ENCODE measurements around the gene MRPL1. TPM values are rescaled to one million over a fixed set of nuclear protein-coding genes. Genes with fewer than 3 reads are reported as not detected.

The MRPL1 gene
- total and polyA plus RNA-seq, 3 donors from 2014 or later, result 11.5 to 17.9 (median 16.6) TPM

- Histone ChIP-seq H3K36me3 (ENCODE audit: low read depth, missing control alignments) (no peaks in the 10 kb centered on the region), H3K4me1 (peaks cover 17% of the 10 kb centered on the region), H3K9me3 (no peaks in the 10 kb centered on the region), H3K27me3 (no peaks in the 10 kb centered on the region), H3K27ac (peak overlapping the region in 1 of 2 donors; percentile 100), H3K4me3 (no peak overlapping the region)
- intact Hi-C loops (cut with DNase I; ENCODE audit: low total_unique reads), result no loop called here
- 65 to 79% methylated on average over 1 of the region's 1 CpG for WGBS, 2 donors
- DNase-seq, result no peak
- TF ChIP-seq, protein P1, sequence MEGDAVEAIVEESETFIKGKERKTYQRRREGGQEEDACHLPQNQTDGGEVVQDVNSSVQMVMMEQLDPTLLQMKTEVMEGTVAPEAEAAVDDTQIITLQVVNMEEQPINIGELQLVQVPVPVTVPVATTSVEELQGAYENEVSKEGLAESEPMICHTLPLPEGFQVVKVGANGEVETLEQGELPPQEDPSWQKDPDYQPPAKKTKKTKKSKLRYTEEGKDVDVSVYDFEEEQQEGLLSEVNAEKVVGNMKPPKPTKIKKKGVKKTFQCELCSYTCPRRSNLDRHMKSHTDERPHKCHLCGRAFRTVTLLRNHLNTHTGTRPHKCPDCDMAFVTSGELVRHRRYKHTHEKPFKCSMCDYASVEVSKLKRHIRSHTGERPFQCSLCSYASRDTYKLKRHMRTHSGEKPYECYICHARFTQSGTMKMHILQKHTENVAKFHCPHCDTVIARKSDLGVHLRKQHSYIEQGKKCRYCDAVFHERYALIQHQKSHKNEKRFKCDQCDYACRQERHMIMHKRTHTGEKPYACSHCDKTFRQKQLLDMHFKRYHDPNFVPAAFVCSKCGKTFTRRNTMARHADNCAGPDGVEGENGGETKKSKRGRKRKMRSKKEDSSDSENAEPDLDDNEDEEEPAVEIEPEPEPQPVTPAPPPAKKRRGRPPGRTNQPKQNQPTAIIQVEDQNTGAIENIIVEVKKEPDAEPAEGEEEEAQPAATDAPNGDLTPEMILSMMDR (IDR thresholded peaks at IDR 0.05), result no peak
- no peak for TF ChIP-seq POLR2A (IDR thresholded peaks at IDR 0.05)
Observed at GRCh38 chr4:77821775-77822174, 40.9 kb upstream of the MRPL1 start.

DNA sequence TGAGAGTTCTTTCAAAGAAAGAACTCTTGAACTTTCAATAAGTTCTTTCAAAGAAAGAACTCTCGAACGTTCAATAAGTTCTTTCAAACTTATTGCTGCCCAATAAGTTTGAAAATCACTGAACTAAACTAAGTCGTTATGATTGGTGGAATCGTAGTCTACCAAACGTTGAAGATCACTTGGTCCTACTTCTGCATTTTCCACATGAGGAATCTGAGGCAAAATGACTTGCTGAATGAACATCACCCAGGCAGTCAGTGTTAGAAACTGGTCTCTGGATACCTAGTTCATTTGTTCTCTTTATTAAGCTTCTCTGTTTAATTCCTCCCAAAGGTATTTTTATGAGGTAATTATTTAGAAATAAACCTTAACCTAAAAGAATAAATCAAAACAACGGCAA is 36.4 kb upstream of the MRPL1 start:
- DNase-seq, result no peak
- Histone ChIP-seq H3K4me3 (no peak overlapping the region), H3K27ac (no peak overlapping the region), H3K36me3 (ENCODE audit: low read depth, missing control alignments) (no peaks in the 10 kb centered on the region), H3K9me3 (no peaks in the 10 kb centered on the region), H3K4me1 (peaks cover 2% of the 10 kb centered on the region), H3K27me3 (no peaks in the 10 kb centered on the region)
- 84 to 87% methylated on average over 6 of the region's 6 CpGs for WGBS, 2 donors
- intact Hi-C loops (cut with DNase I; ENCODE audit: low total_unique reads), result no loop called here
- TF ChIP-seq, protein P1 (IDR thresholded peaks at IDR 0.05), result no peak
- TF ChIP-seq POLR2A (IDR thresholded peaks at IDR 0.05), result no peak

DNA sequence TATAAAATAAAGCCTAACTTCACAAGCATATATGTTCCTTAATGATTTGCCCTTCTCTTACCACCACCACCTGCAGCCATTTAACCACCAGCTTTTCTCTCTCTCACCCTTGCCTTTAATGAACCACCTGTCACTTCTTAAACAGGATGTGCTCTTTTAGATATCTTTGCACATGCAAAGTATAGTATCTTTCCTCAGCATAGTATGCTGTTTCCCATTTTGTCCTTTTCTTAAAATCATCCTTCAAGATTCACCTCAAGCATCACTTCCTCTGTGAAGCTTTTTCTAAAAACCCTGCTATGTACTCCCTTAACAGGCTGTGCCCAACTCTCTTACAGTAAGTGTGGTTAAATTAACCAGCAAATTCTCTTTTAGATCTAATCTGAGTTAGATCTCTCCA is 35.3 kb upstream of the MRPL1 start:
- no peak overlapping the region for H3K4me3 ChIP-seq
- TF ChIP-seq, protein P1 (IDR thresholded peaks at IDR 0.05), result no peak
- no peak for TF ChIP-seq POLR2A (IDR thresholded peaks at IDR 0.05)
- DNase-seq, result no peak
- intact Hi-C loops (cut with DNase I; ENCODE audit: low total_unique reads), result no loop called here
- no peaks in the 10 kb centered on the region for H3K4me1 ChIP-seq
- H3K27ac ChIP-seq, result no peak overlapping the region
- no peaks in the 10 kb centered on the region for H3K27me3 ChIP-seq
- no peaks in the 10 kb centered on the region for H3K36me3 ChIP-seq (ENCODE audit: low read depth, missing control alignments)
- no peaks in the 10 kb centered on the region for H3K9me3 ChIP-seq

DNA sequence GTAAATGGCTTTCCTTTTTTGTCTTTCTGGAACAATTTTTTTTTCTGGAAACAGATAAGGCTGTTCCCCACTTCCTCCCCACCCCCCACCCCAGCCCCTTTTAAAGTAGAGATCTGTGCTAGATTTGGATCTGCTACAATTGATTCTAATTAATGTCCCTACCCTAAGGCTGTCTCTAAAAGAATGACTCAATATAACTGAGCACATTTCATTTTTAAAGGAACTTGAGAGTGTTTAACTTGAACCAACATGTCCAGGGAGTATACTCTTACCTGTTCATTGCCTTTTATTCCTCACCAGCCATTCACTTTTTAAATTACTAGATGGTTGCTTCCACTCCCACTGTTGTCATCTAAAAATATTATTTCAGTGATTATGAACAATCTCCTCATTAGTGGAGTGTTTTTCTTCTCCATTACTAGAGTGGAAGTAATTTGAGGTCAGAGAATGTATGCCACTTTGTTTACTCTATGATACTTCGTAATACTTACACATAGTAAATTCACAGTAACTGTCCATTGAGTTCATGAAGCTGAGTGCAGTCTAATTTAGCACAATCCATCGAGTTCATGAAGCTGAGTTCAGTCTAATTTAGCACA is 29.4 kb upstream of the MRPL1 start:
- H3K4me3 ChIP-seq, result no peak overlapping the region
- DNase-seq, result no peak
- no peaks in the 10 kb centered on the region for H3K9me3 ChIP-seq
- 64 to 67% methylated on average over 2 of the region's 2 CpGs for WGBS, 2 donors
- H3K27ac ChIP-seq, result no peak overlapping the region
- no peak for TF ChIP-seq POLR2A (IDR thresholded peaks at IDR 0.05)
- TF ChIP-seq, protein P1 (IDR thresholded peaks at IDR 0.05), result no peak
- H3K4me1 ChIP-seq, result no peaks in the 10 kb centered on the region
- no peaks in the 10 kb centered on the region for H3K27me3 ChIP-seq
- no peaks in the 10 kb centered on the region for H3K36me3 ChIP-seq (ENCODE audit: low read depth, missing control alignments)
- intact Hi-C loops (cut with DNase I; ENCODE audit: low total_unique reads), result no loop called here

- DNase-seq, result no peak
- intact Hi-C loops (cut with DNase I; ENCODE audit: low total_unique reads), result no loop called here
- no peaks in the 10 kb centered on the region for H3K27me3 ChIP-seq
- 57 to 65% methylated on average over 4 of the region's 4 CpGs for WGBS, 2 donors
- H3K4me1 ChIP-seq, result no peaks in the 10 kb centered on the region
- H3K4me3 ChIP-seq, result no peak overlapping the region
- no peaks in the 10 kb centered on the region for H3K36me3 ChIP-seq (ENCODE audit: low read depth, missing control alignments)
- TF ChIP-seq, protein P1 (IDR thresholded peaks at IDR 0.05), result no peak
- no peak for TF ChIP-seq POLR2A (IDR thresholded peaks at IDR 0.05)
- H3K9me3 ChIP-seq, result no peaks in the 10 kb centered on the region
- H3K27ac ChIP-seq, result no peak overlapping the region
Observed at GRCh38 chr4:77834403-77834802, 28.2 kb upstream of the MRPL1 start.
